ENCODE results near the gene KCNF1.
A peak's percentile ranks its signal among the peaks of the same experiment; 100 is the strongest.

KCNF1 gene

DNA sequence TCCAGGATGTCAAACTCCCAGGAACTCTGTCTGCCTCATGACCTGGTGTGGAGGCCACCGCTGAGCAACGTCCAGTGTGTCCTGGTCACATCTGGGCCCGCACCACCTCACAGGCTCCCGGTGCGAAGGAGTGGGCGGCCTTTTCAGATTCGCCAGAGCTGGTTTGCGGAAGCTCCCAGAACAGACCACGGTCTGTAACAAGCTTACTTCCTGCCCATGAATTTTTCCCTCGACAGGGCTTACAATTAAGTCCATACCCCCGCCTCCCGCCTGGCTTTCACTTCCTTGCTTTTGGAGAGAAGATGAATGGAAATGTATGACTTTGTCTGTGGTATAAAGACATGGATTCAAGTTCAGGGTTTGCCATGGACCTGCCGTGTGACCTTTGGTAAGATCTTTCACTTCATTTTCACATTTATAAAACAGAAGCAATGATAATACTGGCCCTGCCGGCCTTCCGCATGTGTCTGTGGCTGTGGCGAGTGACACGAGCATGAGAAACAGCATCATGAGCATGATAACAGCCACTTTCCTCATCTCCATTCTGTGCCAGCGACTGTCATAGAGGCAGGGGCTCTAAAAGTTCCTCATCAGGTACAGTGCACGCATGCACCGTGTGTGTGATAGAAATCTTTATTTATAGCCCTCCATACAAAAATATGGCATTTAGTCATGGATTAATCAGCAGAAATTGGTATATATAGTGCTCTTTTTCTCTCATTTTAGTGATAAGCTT is 31.0 kb upstream of the KCNF1 start:
- DNase-seq = no peak

DNA sequence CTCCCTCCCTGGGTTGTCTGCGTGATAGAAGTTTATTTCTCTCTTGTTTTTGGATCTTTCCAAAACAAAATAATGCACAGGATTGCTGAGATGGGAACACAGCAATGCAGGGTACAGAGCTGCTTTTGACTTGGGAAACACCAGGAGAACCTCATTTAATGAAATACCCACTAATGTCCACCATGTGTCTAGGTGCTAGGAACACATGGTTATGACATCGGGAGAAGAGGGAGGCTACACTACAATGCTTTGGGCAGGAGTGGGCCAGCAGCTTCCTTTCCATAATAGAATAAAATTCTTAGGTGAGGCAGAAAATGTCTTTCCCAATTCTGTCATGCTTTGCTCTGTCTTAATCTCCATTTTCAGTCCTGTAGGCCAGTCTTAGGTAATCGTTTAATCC is 29.2 kb upstream of the KCNF1 start:
- DNase-seq = no peak

DNA sequence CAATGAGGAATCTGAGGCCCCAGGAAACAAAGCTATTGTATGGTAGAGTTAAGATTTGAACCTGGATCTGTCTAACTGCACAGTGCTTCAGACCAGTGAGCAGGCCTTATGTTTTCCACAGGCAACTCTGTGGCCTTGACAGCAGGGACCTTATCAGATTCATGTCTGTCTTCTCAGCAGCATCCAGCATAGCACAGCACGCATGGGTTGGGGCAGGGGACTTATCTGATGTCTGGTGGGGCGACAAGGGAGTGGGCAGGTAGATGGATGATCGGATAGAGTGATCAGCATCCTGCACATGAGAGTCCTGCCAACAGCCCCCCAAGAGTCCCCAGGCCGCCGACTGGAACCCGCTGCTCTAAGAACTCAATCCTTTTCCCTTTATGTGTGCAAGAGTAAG is 28.7 kb upstream of the KCNF1 start:
- DNase-seq = no peak

DNA sequence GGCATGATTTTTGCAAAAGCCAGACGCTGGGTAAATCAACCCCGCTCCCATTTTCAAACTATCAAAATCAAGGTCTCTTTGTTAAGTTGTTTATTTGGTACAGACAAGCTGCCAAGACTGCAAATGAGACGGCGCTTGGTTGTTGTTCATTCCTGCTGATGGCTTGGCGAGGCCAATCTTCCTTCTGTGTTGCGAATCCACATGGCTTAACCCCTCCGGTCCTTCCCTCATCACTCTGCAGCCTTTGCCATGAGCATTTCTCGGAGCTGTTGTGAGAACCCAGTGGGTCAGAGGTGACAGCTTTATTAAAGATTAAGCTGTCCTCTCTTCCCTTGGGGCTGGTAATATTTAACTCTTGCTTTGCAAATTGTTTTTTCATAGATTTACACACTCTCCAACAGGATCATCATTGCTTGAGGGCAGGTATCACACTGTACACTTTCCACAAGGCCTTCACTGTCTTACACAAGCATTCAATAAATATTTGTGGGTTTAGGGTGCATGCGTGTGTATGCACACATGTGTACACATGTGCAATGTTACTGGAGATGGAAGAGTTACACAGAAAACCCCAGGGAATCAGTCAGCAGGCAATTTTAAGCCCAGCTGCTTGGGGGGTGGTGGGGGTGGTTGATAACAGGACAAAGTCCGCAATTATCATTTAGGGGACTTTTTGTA is 27.8 kb upstream of the KCNF1 start:
- no peak for DNase-seq

DNA sequence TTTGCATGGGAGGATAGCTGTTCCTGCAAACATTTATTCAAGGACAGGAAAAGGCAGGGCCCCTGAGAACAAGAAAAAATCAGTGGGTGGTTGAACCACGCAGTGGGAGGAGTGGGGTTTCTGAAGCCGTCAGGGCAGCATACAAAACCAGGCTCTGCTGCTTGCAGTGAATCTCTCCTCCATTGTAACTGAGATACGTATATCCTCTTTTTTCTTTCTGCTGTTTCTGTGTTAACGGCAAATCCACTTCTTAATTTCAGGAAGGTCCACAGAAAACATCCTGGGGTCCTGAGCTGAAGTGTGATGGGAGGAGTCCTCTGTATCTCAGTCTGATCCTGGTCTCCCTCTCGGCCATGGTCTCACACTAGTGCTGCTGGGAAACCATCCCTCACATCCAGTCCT is 27.2 kb upstream of the KCNF1 start:
- no peak for DNase-seq

DNA sequence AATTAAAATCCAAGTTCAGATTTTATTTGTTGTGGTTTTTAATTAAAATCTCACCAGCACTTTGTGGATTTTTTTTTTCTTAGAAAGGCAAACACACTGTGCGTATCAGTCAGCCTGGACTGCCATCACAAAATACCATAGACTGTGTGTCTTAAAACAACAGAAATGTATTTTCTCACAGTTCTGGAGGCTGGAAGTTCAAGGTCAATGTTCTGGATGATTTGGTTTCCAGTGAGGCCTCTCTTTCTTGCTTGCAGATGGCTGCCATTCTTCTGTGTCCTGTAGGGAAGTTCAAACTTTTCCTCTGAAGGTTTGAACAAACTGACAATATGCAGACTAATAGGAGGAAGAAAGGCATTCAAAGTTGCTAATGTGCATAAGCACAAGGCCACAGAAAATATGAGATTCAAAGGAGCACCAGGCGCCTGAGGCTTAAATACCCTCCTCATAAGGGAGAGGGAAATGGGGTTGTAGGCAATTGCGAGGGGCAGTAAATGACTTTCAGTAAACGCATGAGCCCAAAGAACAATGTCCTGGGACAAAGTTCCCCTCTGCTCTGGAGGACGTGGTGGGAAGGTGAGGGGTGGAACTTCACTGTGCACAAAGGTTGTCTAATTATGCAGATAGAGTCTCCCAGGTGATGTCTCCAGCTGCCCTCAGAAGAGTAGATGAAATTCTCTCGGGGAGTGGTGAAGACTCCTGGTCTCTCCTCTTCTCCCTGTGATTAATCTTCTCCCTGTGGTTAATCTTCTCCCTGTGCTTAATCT is 26.5 kb upstream of the KCNF1 start:
- DNase-seq = no peak

DNA sequence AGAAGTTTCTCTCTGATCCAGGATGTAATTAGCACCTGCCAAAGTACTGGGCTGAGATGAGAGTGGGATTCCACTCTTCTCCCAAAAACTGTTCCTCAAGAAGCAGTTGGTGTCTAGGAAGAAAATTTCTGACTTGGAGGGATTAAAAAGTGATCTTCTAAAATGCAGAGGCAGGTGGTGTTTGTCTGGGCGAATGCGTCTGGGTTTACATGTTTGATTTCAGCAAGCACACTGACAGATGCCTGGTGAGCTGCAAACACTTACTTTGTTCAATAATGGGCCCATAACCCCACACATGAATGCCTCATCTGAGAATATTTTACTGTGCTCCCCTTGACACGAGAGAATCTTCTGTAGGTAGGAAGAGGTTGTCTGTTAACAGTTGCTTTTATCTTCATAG is 24.3 kb upstream of the KCNF1 start:
- no peak for DNase-seq

DNA sequence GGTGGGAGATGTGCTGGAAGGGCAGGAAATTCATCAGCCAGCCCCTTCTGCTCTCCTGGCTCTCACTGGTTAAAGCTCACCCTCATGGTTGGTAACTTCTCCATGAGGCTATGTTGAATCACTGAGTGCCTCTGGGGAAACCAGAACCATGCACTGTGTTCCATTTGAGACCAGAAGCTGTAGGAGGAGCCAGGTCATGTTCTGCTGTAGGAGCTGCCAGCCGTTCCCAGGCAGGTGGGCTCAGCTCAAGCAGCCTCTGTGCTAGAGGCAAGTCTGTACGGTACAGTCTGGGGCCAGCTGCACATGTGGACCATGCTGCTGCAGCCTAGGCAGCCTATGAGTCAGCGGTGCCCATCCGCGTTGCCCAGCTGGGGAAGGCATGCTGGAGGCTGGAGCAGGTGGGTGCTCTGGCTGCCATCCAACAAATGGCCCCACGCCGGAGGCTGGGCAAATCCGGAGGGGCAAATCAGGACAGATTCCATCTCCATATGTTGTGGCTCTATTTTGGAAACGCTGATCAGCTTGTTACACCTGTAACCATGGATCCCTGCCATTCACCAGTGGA is 22.0 kb upstream of the KCNF1 start:
- DNase-seq = peak; percentile 76

DNA sequence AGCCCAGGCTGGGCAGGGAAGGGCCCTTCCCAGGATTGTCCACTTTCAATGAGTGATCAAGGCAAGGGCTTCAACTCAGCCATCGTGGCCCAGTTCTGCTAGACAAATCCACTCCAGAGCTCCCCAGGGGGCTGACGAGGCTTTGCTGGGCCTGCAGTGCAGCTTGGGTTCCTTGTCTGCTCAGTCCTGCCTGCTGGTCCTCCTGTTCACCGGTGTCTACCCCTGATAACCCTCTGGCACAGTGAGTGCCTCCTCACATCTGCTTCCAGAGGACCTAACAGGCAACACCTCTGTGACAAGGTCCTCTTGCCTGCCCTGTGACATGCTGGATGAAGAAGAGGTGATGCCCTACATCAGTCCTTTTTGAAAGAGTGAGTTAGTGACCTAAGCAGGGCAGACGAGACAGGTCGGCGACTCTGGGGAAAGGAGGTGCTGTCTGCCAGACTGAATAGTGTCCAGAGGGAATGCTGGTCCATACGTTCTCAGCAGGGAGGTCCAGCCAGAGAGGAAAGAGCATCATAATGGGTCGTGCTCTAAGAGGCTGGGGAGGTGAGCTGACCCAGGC is 20.9 kb upstream of the KCNF1 start:
- DNase-seq = no peak

DNA sequence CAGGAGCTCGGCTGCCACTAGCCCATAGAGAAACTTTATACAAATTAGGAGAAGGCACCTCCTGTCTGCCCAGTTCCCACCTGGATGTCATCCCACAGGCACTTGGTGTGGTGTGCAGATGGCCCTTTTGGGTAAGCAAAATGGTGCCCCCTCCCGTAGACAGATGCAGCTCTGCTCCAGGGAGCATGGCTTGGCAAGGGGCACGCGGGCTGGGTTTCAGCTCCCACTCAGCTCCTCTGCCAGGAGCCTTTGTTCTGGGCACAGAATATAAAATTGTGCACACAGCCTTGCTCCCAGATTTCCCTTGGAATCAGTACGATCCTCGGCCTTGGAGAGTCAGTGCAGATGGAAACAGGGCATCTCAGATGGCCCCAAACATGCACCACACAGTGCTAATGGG is 20.3 kb upstream of the KCNF1 start:
- DNase-seq = no peak

DNA sequence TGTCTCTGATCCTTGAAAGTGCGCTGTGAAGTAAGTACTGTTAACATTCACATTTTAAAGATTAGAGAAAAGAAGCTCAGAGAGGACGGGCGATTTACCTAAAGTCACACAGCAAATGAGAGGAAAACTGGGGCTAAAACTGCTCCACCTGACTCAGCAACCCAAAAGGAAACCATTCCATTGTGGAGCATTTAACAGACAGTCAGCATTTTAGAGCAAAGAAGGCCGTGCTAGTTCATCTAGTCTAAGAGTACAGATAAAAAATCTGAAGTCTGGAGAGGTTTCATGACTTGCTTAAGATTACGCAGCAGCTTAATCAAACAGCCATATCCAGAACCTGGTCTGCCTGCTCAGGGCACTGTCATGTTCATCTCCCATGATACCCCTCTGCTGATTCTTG is 19.9 kb upstream of the KCNF1 start:
- no peak for DNase-seq

DNA sequence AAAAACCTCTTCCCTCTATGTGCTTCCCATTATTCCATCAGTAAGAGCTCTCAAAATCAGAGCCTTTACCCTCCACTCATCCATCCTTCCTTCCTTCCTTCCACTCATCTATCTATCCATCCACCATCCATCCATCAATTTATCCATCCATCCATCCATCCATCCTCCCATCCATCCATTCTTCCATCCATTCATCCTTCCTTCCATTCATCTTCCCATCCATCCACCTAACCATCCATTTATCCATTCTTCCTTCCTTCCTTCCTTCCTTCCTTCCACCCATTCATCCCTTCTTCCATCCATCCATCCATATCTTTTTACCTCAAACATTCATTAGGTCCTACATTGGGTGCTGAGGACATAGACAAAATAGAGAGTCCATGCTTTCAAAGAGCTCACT is 19.4 kb upstream of the KCNF1 start:
- no peak for DNase-seq

DNA sequence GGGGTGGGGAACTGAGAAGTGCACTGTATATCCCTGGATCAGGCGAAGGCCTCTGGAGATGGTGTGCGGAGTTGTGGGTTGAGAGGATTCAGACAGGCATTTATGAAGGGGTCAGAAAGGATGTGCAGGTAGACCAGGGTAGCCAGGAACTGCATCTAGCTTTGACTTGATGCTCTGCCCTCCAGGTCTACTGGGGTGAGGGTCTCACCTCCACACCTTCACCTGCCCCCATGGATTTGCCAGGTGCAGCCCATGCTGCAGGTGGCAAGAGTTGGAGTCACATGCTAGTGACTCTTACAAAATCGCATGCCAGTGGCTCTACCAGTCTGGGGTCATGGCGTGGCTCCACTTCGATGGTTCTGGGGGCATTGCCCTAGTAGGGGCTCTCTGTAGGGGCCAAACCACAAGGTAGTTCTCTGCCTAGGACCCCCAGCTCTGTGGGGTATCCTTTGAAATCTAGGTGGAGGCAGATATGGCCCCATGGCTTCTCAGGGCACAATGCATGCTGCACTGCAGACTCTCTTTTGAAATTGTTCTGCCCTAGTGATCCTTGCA is 18.9 kb upstream of the KCNF1 start:
- DNase-seq = no peak

DNA sequence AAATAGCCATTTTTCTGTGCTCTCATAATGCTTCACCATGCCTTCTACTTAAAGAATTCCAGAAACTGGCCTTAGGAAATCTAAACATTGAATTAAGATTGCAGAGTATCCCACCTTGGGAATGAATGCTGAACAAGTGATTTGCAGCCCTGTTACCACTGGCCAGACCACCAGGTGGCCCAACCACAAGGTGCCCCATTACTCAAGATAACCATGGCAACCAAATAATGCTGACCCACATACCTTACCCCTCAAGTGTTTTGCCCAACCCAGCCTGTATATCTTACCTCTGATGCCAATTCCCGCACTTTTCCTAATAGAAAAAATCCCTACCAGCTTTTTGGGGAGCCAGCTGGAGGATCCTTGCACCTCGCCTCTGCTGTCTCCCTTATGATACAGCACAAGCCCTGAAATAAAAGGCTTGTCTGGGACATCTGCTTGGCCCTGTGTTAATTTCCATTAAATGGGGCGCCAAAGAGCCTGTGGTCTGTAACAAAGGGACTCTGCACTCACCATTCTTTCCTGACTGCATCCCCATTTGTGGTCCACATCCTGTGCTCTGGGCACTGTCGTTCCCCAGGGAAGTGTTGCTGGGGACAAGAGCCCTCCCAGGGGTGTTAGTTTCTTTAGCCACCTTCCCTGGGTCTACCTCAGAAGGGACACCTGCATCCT is 17.3 kb upstream of the KCNF1 start:
- peak; percentile 30 for DNase-seq

DNA sequence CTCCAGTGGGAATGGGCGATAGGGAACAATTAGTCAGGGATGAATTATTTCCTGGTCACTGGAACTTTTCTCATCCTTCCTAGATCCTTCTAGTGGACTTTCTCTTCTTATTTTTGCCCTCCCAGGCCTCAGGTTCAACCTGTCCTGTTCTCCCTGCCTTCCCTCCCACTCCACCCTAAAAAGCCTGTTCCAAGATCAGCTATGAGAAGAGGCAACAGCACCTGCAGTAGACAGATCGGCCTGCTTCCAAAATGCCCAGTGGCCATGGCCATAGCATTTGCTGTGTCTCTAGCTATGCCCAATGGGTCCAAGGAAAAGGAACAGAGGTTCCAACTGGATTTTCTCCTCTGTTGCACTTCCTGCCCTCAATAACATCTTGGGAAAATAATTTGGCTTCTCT is 16.5 kb upstream of the KCNF1 start:
- no peak for DNase-seq

DNA sequence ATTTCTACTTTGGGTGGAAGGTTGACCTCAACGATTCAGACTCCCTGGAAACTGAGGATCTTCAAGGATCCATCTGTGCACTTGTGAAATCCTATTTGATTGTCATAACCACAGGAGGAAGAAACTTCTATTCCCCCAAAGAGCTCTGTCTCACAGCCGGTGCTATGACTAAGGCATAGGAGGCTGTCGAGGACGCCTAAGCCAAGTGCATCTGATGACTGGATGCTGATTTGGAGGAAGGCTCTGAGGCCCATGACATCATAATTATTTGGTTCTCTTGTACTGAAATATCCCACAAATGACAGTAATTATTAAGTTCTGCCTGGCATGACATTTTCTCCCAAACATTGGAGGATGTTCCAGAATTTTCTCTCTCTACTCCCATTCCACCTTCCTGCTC is 13.8 kb upstream of the KCNF1 start:
- DNase-seq = no peak

DNA sequence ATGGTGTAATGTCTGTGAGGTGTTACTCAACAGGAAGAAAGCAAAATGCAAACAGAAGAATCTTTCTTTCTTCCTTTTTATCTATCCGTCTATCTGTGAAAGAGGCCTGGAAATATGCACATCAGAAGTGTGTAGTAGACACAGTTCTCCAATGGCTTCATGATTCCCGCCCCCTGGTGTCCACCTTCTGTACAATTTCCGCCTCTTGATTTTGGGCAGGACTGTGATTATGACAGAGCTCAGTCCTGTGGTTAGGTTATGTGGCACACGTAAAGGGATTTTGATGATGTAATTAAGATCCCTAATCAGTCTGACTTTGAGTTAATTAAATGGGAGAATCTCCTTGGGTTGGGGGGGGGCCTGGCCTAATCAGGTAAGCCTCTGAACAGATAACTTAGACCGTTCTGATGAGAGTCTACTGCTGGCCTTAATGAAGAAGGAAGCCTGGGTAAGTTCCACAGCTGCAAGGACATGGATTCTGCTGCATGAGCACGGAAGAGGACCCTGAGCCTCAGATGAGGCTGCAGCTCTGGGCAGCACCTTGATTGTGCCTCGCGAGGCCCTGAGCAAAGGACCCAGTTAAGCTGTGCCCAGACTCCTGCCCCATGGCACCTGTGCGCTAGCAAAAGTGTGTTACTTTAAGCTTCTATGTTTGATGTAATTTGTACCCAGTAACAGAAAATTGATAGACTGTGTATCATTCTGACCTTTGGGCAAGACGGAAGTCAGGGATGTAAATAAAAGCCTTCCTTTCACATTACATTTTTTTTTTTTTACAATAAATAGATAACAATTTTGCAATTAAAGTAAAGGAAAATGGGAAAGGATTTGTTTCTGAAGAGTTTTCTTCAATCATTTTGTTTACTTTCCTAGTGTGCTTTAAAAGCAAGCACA is 11.3 kb upstream of the KCNF1 start:
- peak; percentile 47 for DNase-seq

DNA sequence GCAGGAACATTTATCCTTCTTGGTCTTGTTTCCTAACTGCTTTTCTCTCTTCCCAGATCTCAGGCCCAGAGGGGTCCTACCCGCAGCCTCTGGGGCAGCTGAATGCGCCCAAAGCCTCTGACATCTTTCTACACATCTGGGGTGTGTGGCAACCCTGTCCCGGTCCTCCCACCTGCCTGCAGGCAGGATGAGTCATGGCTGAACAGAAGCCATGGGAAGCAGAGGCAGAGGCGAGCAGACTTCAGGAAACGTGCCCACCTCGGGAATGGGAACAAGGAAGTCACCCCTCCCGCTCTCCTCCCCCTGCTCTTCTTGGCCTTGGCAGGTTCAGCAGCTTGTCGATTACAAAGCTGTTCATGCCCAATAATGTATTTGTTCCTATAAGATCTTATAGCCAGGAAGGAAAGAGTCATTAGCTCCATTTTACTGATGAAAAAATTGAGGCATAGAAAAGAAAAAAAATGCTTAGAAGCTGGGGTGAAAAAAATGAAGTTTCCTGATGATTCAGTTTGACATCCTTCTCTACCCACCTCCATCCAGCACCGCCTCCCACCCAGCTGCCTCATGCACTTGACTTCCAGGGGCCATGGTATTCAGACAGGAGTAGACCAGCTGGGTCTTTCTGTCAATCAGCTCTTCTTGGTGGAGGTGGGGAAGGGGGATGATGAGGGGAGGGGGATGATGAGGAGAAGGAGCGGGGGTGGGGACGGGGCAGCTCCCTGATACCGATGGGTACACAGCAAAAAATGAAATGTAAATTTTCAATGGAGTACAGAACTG is 10.4 kb upstream of the KCNF1 start:
- peak; percentile 38 for DNase-seq

DNA sequence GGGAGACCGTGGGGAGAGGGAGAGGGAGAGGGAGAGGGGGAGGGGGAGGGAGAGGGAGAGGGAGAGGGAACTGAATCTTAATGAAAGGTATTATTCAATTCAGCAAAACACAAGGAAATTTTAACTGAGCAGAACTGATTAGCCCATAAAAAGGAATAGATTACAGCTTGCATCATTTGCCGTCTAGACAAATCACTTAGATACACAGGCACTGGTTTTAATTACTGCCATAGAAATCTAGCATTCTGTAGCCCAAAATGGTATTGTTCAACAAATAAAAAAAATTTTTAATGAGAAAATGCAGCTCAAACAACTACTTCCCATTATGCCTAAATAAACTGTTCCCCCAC is 7.9 kb upstream of the KCNF1 start:
- no peak for DNase-seq

DNA sequence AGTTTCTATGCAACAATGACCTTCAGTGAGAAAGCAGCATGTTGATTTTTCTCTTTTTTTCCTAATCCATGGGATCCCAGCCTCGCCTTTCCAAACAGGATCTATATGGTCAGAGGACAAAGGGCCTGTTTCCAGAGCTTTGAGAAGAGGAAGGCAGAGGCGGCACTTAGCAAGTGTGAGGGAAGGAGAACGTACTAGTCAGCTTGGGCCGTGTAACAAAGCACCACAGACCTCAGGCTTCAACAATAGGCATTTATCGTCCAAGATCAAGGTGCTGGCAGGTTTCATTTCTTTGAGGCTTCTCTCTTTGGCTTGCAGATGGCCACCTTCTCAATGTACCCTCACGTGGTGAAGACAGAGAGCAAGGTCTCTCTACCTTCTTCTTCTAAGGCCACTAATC is 7.3 kb upstream of the KCNF1 start:
- DNase-seq = no peak
